Tibial nerve (tissue), 4 donors: ENCODE data around the gene SPAG17. TPM values are rescaled to one million over a fixed set of nuclear protein-coding genes. Genes with fewer than 3 reads are reported as not detected.

Experiments
- DNase-seq, 2 donors: peaks; one replicate each; pipeline ENCODE4 v3.0.0-alpha.2; 2019; ENCODE audit warnings: low spot score in 2 of 2
- H3K27ac ChIP-seq, 4 donors: fragments of 200-600 bp; sonication (generic) in 3 of 4; one replicate each; pipeline ENCODE4 v1.5.1; 2017 to 2019; ENCODE audit warnings: mild to moderate bottlenecking in 1 of 4
- H3K27me3 ChIP-seq, 2 donors: fragments of 200-600 bp; sonication (generic) in 1 of 2; one replicate each; pipeline versions ENCODE4 v1.5.1 to v1.6.0; 2017 to 2019
- H3K36me3 ChIP-seq, 3 donors: fragments of 200-600 bp; sonication (generic); one replicate each; pipeline ENCODE4 v1.5.1; 2018 to 2019
- H3K4me1 ChIP-seq, 4 donors: fragments of 200-600 bp; sonication (generic) in 3 of 4; one replicate each; pipeline ENCODE4 v1.5.1; 2017 to 2019
- H3K4me3 ChIP-seq, 4 donors: fragments of 200-600 bp; sonication (generic) in 3 of 4; one replicate each; pipeline ENCODE4 v1.5.1; 2017 to 2019; ENCODE audit warnings: mild to moderate bottlenecking in 1 of 4, moderate library complexity in 1 of 4
- H3K9me3 ChIP-seq, 4 donors: fragments of 200-600 bp; sonication (generic) in 3 of 4; one replicate each; pipeline ENCODE4 v1.5.1; 2017 to 2019
- CTCF ChIP-seq, 5 experiments: fragments of 200-600 bp in 3 of 5; fragments of 450-650 bp in 2 of 5; sonication (generic) in 3 of 5; IDR thresholded peaks; one replicate each; pipeline ENCODE4 v1.5.1; 2016 to 2019; ENCODE audit warnings: antibody characterized with exemption in 5 of 5, mild to moderate bottlenecking in 3 of 5, moderate library complexity in 2 of 5
- EP300 ChIP-seq, 2 donors: sonication (generic); formaldehyde crosslinking; IDR thresholded peaks; one replicate each; pipeline ENCODE4 v1.6.1; 2017; ENCODE audit warnings: antibody characterized with exemption in 2 of 2, mild to moderate bottlenecking in 1 of 2
- POLR2A ChIP-seq, 2 donors: fragments of 450-650 bp; IDR thresholded peaks; one replicate each; pipeline ENCODE4 v1.6.1; 2017; ENCODE audit warnings: antibody characterized with exemption in 2 of 2, mild to moderate bottlenecking in 2 of 2, moderate library complexity in 2 of 2
- WGBS, 2 donors: methylation state at CpG; one replicate each; pipeline ENCODE4 v1.1.5; 2018; 5-methylcytosine and 5-hydroxymethylcytosine counted together
- total RNA-seq, 4 donors: library from RNA; depleted of rRNA; stranded (reverse); fragments of >200 nt; gene quantifications; one replicate each; pipeline ENCODE4 v1.1.0, GENCODE V29; 2016

The SPAG17 gene
- total RNA-seq, 4 donors from 2014 or later, result under 0.01 to 4.2 (median 1.2) TPM

- H3K4me1 ChIP-seq, result no peaks in the 10 kb centered on the region
- no peaks in the 10 kb centered on the region for H3K9me3 ChIP-seq
- H3K4me3 ChIP-seq, result no peak overlapping the region
- no peaks in the 10 kb centered on the region for H3K27me3 ChIP-seq
- 36 to 42% methylated on average over 9 of the region's 9 CpGs for WGBS, 2 donors
- TF ChIP-seq CTCF (IDR thresholded peaks at IDR 0.05) (no peak), EP300 (IDR thresholded peaks at IDR 0.05) (no peak), POLR2A (IDR thresholded peaks at IDR 0.05) (no peak)
- H3K27ac ChIP-seq, result no peak overlapping the region
- H3K36me3 ChIP-seq, result no peaks in the 10 kb centered on the region
- DNase-seq, result no peak
These were observed 83.5 kb downstream of the SPAG17 start for GRCh38 chr1:118101515-118101844.

- no peak overlapping the region for H3K27ac ChIP-seq
These were observed 84.1 kb downstream of the SPAG17 start for GRCh38 chr1:118100686-118101514.

GRCh38 chr1:118099686-118100085 is 85.3 kb downstream of the SPAG17 start:
- TF ChIP-seq CTCF (IDR thresholded peaks at IDR 0.05) (no peak), EP300 (IDR thresholded peaks at IDR 0.05) (no peak), POLR2A (IDR thresholded peaks at IDR 0.05) (no peak)
- DNase-seq, result no peak
- Histone ChIP-seq H3K27ac (no peak overlapping the region), H3K27me3 (no peaks in the 10 kb centered on the region), H3K9me3 (no peaks in the 10 kb centered on the region), H3K36me3 (no peaks in the 10 kb centered on the region), H3K4me3 (no peak overlapping the region), H3K4me1 (no peaks in the 10 kb centered on the region)
- 76 to 80% methylated on average over 5 of the region's 5 CpGs for WGBS, 2 donors

More at GRCh38 chr1:118100686-118101514, 84.1 kb downstream of the SPAG17 start:
- no peak for DNase-seq
- Histone ChIP-seq H3K27me3 (no peaks in the 10 kb centered on the region), H3K36me3 (no peaks in the 10 kb centered on the region), H3K4me1 (no peaks in the 10 kb centered on the region), H3K4me3 (no peak overlapping the region), H3K9me3 (no peaks in the 10 kb centered on the region)
- no peak for TF ChIP-seq POLR2A (IDR thresholded peaks at IDR 0.05)
- TF ChIP-seq CTCF (IDR thresholded peaks at IDR 0.05), result no peak
- no peak for TF ChIP-seq EP300 (IDR thresholded peaks at IDR 0.05)

GRCh38 chr1:118097622-118098348 is 87.2 kb downstream of the SPAG17 start:
- H3K4me1 ChIP-seq, result no peaks in the 10 kb centered on the region
- no peak overlapping the region for H3K27ac ChIP-seq
- H3K27me3 ChIP-seq, result no peaks in the 10 kb centered on the region
- H3K36me3 ChIP-seq, result no peaks in the 10 kb centered on the region
- 76 to 82% methylated on average over 3 of the region's 3 CpGs for WGBS, 2 donors
- no peak for DNase-seq
- no peak overlapping the region for H3K4me3 ChIP-seq
- H3K9me3 ChIP-seq, result no peaks in the 10 kb centered on the region
- TF ChIP-seq EP300 (IDR thresholded peaks at IDR 0.05) (no peak), CTCF (IDR thresholded peaks at IDR 0.05) (no peak), POLR2A (IDR thresholded peaks at IDR 0.05) (no peak)

- Histone ChIP-seq H3K36me3 (no peaks in the 10 kb centered on the region), H3K4me3 (no peak overlapping the region), H3K4me1 (no peaks in the 10 kb centered on the region), H3K27me3 (no peaks in the 10 kb centered on the region), H3K27ac (no peak overlapping the region), H3K9me3 (no peaks in the 10 kb centered on the region)
- DNase-seq, result no peak
- no peak for TF ChIP-seq EP300 (IDR thresholded peaks at IDR 0.05)
These were observed 92.0 kb downstream of the SPAG17 start for GRCh38 chr1:118093017-118093416.
